SK-N-MC (cell line): Measurements from ENCODE around the gene RIF1.

Experiments used
- EZH2 ChIP-seq: fragments of 200-600 bp; sonication (generic); IDR thresholded peaks from one replicate; pipeline ENCODE4 v1.6.1; 2017; ENCODE audit warnings: antibody characterized with exemption
- POLR2AphosphoS5 ChIP-seq: IDR thresholded peaks from 2 replicates; pipeline ENCODE4 v1.6.1; 2012; ENCODE audit warnings: mild to moderate bottlenecking, low read depth, low read length, borderline replicate concordance

DNA sequence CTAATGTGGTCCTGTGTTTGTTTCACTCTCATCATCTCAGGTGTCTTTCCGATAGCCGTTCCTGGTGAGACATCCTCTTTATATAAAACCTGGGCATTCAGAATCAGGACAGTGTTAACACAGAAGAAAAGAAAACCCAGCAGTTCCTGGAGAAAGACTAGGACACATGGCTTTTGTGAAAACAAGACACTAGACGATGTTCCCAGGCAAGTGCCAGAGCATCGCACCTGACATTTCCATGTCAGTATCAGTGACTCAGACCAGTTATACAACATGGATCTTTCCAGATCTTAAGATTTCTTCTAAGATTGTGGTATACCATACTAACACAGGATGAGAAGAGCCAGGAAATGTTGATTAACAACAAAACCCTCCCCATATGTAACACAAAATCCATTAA is 96.5 kb downstream of the RIF1 start:
- TF ChIP-seq POLR2AphosphoS5 (no peak), EZH2 (no peak)
